HCT116 (cell line): ENCODE data around the gene RIMS4. TPM values are rescaled to one million over a fixed set of nuclear protein-coding genes. Genes with fewer than 3 reads are reported as not detected.

Experiments used
- ATAC-seq: fragments of 200-7000 bp; cut with Tn5 transposase; 2 replicates; pipeline ENCODE4 v1.9.1; 2020; ENCODE audit warnings: mild to moderate bottlenecking, moderate library complexity
- BruUV-seq: library from RNA; stranded (reverse); fragments of 400-500 nt; replicated peaks from 2 replicates; lab custom pipeline; 2021; lab: Mats Ljungman, UMichigan
- CTCF ChIA-PET: fragments of 300-600 bp; sonication (Branson Sonifier 250); formaldehyde crosslinking; loops from one replicate; lab custom pipeline; 2021; ENCODE audit warnings: antibody characterized with exemption; lab: Charles Lee
- POLR2A ChIA-PET: fragments of 300-600, 350-600 bp; sonication (Branson Sonifier 250); formaldehyde crosslinking; loops from one replicate; lab custom pipeline; 2021; ENCODE audit warnings: antibody characterized with exemption; lab: Charles Lee
- RAD21 ChIA-PET, 2 experiments: fragments of 300-600 bp; sonication (Branson Sonifier 250); formaldehyde crosslinking; loops; one replicate each; lab custom pipeline; 2023; ENCODE audit warnings: low total read pairs in 2 of 2; ENCODE audit not compliant: uncharacterized antibody in 2 of 2, unreplicated experiment in 2 of 2, low non-redundant PET in 1 of 2; lab: Charles Lee
- DNase-seq: peaks from one replicate; pipeline ENCODE4 v3.0.0-alpha.2; 2010; ENCODE audit warnings: low read depth, low spot score
- H2AFZ ChIP-seq: fragments of 200-600 bp; shearing (Covaris generic), sonication (generic); 2 replicates; pipeline ENCODE4 v1.6.1; 2017; ENCODE audit warnings: low read depth, mixed run types, mixed read lengths, antibody characterized with exemption, low read length; ENCODE audit not compliant: poor library complexity, severe bottlenecking
- H3K27ac ChIP-seq: 2 replicates; pipeline ENCODE4 v1.5.1; 2012; ENCODE audit warnings: low read depth, low read length
- H3K27me3 ChIP-seq: fragments of 200-600 bp; sonication (generic); 2 replicates; pipeline ENCODE4 v1.6.1; 2016; ENCODE audit warnings: mixed run types, low read length, mixed read lengths; ENCODE audit not compliant: insufficient read depth
- H3K36me3 ChIP-seq, 2 experiments: fragments of 200-500 bp in 1 of 2; fragments of 200-600 bp in 1 of 2; sonication (Bioruptor generic) in 1 of 2; sonication (generic) in 1 of 2; 2 replicates each; pipeline versions ENCODE4 v1.5.1 to v1.6.1; 2014 to 2016; ENCODE audit warnings: low read length in 2 of 2, inconsistent platforms in 1 of 2, mixed read lengths in 1 of 2, mixed run types in 1 of 2; ENCODE audit not compliant: insufficient read depth in 2 of 2, control insufficient read depth in 1 of 2
- H3K4me1 ChIP-seq, 2 experiments: fragments of 200-600 bp in 1 of 2; sonication (generic) in 1 of 2; 2 replicates each; pipeline versions ENCODE4 v1.5.1 to v1.6.1; 2012 to 2017; ENCODE audit warnings: low read length in 2 of 2, inconsistent platforms in 1 of 2, mild to moderate bottlenecking in 1 of 2, mixed read lengths in 1 of 2, mixed run types in 1 of 2, moderate library complexity in 1 of 2; ENCODE audit not compliant: insufficient read depth in 2 of 2, control insufficient read depth in 1 of 2
- H3K4me2 ChIP-seq: fragments of 200-600 bp; sonication (generic); 2 replicates; pipeline ENCODE4 v1.6.1; 2017; ENCODE audit warnings: mixed run types, low read length, mixed read lengths
- H3K4me3 ChIP-seq, 2 experiments: fragments of 200-600 bp in 1 of 2; sonication (generic) in 1 of 2; replicated peaks in 1 of 2; 2 replicates each; pipeline ENCODE4 v1.5.1; 2011 to 2016; ENCODE audit warnings: low read length in 2 of 2, control low read depth in 1 of 2, low read depth in 1 of 2, mild to moderate bottlenecking in 1 of 2, mixed read lengths in 1 of 2, mixed run types in 1 of 2
- H3K79me2 ChIP-seq: fragments of 200-600 bp; sonication (generic); 2 replicates; pipeline ENCODE4 v1.6.1; 2017; ENCODE audit warnings: mild to moderate bottlenecking, mixed run types, low read length, moderate library complexity, mixed read lengths; ENCODE audit not compliant: insufficient read depth
- H3K9ac ChIP-seq: fragments of 200-600 bp; sonication (generic); 2 replicates; pipeline ENCODE4 v1.6.1; 2016; ENCODE audit warnings: low read length, mixed read lengths
- H3K9me2 ChIP-seq: fragments of 200-600 bp; sonication (generic), shearing (Covaris generic); 2 replicates; pipeline ENCODE4 v1.6.1; 2017; ENCODE audit warnings: mixed run types, mild to moderate bottlenecking, moderate library complexity; ENCODE audit not compliant: insufficient read depth
- H3K9me3 ChIP-seq, 2 experiments: fragments of 200-500 bp in 1 of 2; fragments of 200-600 bp in 1 of 2; sonication (Bioruptor generic) in 1 of 2; sonication (generic) in 1 of 2; 2 replicates each; pipeline ENCODE4 v1.6.1; 2014 to 2017; ENCODE audit warnings: low read length in 2 of 2, mixed read lengths in 2 of 2, inconsistent platforms in 1 of 2, low read depth in 1 of 2, mild to moderate bottlenecking in 1 of 2, mixed run types in 1 of 2, moderate library complexity in 1 of 2; ENCODE audit not compliant: control insufficient read depth in 1 of 2, insufficient read depth in 1 of 2
- H4K20me1 ChIP-seq: fragments of 200-600 bp; sonication (generic), shearing (Covaris generic); 2 replicates; pipeline ENCODE4 v1.6.1; 2017; ENCODE audit warnings: mixed run types, mild to moderate bottlenecking, moderate library complexity; ENCODE audit not compliant: insufficient read depth
- CBX3 ChIP-seq: IDR thresholded peaks from 2 replicates; pipeline ENCODE4 v1.6.1; 2012; ENCODE audit warnings: low read depth
- CEBPB ChIP-seq: IDR thresholded peaks from 2 replicates; pipeline ENCODE4 v1.6.1; 2012; ENCODE audit warnings: low read depth
- CTCF ChIP-seq, 3 experiments: fragments of 200-600 bp in 1 of 3; sonication (generic) in 1 of 3; IDR thresholded peaks in 2 of 3; conservative IDR thresholded peaks in 1 of 3; 2 replicates each; pipeline ENCODE4 v1.5.1; 2012 to 2017; ENCODE audit warnings: low read depth in 2 of 3, low read length in 2 of 3, antibody characterized with exemption in 1 of 3, borderline replicate concordance in 1 of 3, control low read depth in 1 of 3, mild to moderate bottlenecking in 1 of 3, mixed read lengths in 1 of 3, mixed run types in 1 of 3, moderate library complexity in 1 of 3; ENCODE audit not compliant: insufficient read depth in 1 of 3
- EZH2phosphoT487 ChIP-seq: fragments of 200-600 bp; IDR thresholded peaks from 2 replicates; pipeline ENCODE4 v1.6.1; 2018; ENCODE audit warnings: antibody characterized with exemption, borderline replicate concordance
- FOSL1 ChIP-seq: IDR thresholded peaks from 2 replicates; pipeline ENCODE4 v1.6.1; 2012; ENCODE audit warnings: low read depth
- JUND ChIP-seq: IDR thresholded peaks from 2 replicates; pipeline ENCODE4 v1.6.1; 2012
- POLR2A ChIP-seq: IDR thresholded peaks from 2 replicates; pipeline ENCODE4 v1.7.0; 2011; ENCODE audit warnings: borderline replicate concordance; ENCODE audit not compliant: insufficient read depth, insufficient read length; ENCODE audit errors: extremely low read depth
- REST ChIP-seq: IDR thresholded peaks from 2 replicates; pipeline ENCODE4 v1.6.1; 2012; ENCODE audit warnings: low read depth
- SIN3A ChIP-seq: IDR thresholded peaks from 2 replicates; pipeline ENCODE4 v1.6.1; 2012; ENCODE audit warnings: low read depth
- SP1 ChIP-seq: IDR thresholded peaks from 2 replicates; pipeline ENCODE4 v1.6.1; 2012; ENCODE audit warnings: low read depth
- SRF ChIP-seq: IDR thresholded peaks from 2 replicates; pipeline ENCODE4 v1.6.1; 2012; ENCODE audit warnings: low read depth
- ZBTB33 ChIP-seq: IDR thresholded peaks from 2 replicates; pipeline ENCODE4 v1.6.1; 2011; ENCODE audit warnings: mild to moderate bottlenecking, low read length, moderate library complexity; ENCODE audit not compliant: insufficient replicate concordance; ENCODE audit errors: extremely low read depth
- intact Hi-C: fragments of 100-400 bp; cut with micrococcal nuclease; formaldehyde crosslinking; loops from 2 replicates; pipeline ENCODE4 v1.10.0; 2022
- total RNA-seq: library from RNA; stranded (reverse); gene quantifications from one replicate; pipeline ENCODE4 v1.2.1, GENCODE V29; 2021; ENCODE audit not compliant: unreplicated experiment

The RIMS4 gene
- total RNA-seq, 1 experiment from 2014 or later: 0.05 TPM

GRCh38 chr20:44745598-44746366 is 64.6 kb downstream of the RIMS4 start, which contains the start of gene KCNK15:
KCNK15 (plus strand) TSS chr20:44745865; CDS start chr20:44745911, 46 bp downstream.
- Histone ChIP-seq H3K36me3 (no peaks in the 10 kb centered on the region), H3K27ac (no peak within 1 kb of the TSS), H3K79me2 (no peaks in the 10 kb centered on the region), H4K20me1 (no peaks in the 10 kb centered on the region), H3K27me3 (no peaks in the 10 kb centered on the region), H3K9ac (no peak within 1 kb of the TSS), H3K4me2 (0 out of 2 replicates have a peak within 1 kb of the TSS, but pooled peaks have one; percentile 50), H3K9me3 (no peaks in the 10 kb centered on the region), H3K4me1 (peaks cover 8 to 12% of the 10 kb centered on the region in 2 experiments; a peak in 3 of 4 replicates), H3K4me3 (no peak within 1 kb of the TSS), H2AFZ (no peak within 1 kb of the TSS), H3K9me2 (no peaks in the 10 kb centered on the region)
- TF ChIP-seq CEBPB (no peak), SIN3A (no peak), EZH2phosphoT487 (no peak), SRF (no peak), CTCF (IDR thresholded peaks at IDR 0.05 in 2 of 3, conservative IDR thresholded peaks at IDR 0.05 in 1 of 3; ENCODE audit: borderline replicate concordance in 1 of 3, insufficient read depth in 1 of 3, low read depth in 2 of 3, low read length in 2 of 3) (no peak), SP1 (no peak), CBX3 (no peak), POLR2A (no peak), JUND (no peak), ZBTB33 (no peak), REST (no peak), FOSL1 (no peak)
- DNase-seq (no peak), ATAC-seq (no peak)
- intact Hi-C loops: no loop called here
- ChIA-PET CTCF (no interaction called here), POLR2A (no interaction called here), RAD21 (no interaction called here)
- no TSS peak for BruUV-seq
